ENCODE results near the gene SLC9A6.

DNA sequence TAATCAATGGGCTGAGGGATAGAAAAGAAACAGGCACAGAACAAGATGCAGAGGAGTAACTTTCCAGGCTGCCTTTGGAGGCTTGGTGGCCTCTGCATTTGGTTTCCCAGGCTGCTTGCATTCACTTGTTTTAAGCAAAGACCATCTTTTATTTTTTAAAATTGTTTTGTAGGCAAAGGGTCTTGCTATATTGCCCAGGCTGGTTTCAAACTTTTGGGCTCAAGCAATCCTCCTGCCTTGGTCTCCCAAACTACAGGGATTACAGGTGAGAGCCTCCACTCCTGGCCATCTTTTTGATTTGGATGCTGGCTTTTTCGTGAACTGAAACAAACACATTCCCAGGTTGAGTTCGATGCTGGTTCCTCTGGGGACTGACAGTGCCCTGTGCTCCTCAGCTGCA, 74.1 kb downstream of the SLC9A6 start:
- TF ChIP-seq, protein P1, sequence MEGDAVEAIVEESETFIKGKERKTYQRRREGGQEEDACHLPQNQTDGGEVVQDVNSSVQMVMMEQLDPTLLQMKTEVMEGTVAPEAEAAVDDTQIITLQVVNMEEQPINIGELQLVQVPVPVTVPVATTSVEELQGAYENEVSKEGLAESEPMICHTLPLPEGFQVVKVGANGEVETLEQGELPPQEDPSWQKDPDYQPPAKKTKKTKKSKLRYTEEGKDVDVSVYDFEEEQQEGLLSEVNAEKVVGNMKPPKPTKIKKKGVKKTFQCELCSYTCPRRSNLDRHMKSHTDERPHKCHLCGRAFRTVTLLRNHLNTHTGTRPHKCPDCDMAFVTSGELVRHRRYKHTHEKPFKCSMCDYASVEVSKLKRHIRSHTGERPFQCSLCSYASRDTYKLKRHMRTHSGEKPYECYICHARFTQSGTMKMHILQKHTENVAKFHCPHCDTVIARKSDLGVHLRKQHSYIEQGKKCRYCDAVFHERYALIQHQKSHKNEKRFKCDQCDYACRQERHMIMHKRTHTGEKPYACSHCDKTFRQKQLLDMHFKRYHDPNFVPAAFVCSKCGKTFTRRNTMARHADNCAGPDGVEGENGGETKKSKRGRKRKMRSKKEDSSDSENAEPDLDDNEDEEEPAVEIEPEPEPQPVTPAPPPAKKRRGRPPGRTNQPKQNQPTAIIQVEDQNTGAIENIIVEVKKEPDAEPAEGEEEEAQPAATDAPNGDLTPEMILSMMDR (IDR thresholded peaks at IDR 0.05): no peak
- TF ChIP-seq POLR2A (IDR thresholded peaks at IDR 0.05): no peak
